OCI-LY7 (cell line): Measurements from ENCODE around the gene DHRSX. TPM values are rescaled to one million over a fixed set of nuclear protein-coding genes. Genes with fewer than 3 reads are reported as not detected.
"Not testable (repeated sequence)": the region's sequence is repeated elsewhere in the genome, so short reads cannot be mapped to it uniquely, and the experiment has no call there.

Source experiments
- BruUV-seq: library from RNA; stranded (reverse); fragments of 400-500 nt; replicated peaks from 2 replicates; lab custom pipeline; 2021; lab: Mats Ljungman, UMichigan
- CTCF ChIA-PET: fragments of 300-600 bp; sonication (Branson Sonifier 250); formaldehyde crosslinking; loops from one replicate; lab custom pipeline; 2022; ENCODE audit warnings: antibody characterized with exemption; ENCODE audit not compliant: unreplicated experiment; lab: Charles Lee
- POLR2A ChIA-PET: fragments of 300-600 bp; sonication (Branson Sonifier 250); formaldehyde crosslinking; loops from one replicate; lab custom pipeline; 2022; ENCODE audit warnings: antibody characterized with exemption; lab: Charles Lee
- DNase-seq: peaks from one replicate; pipeline ENCODE4 v3.0.0-alpha.2; 2015; ENCODE audit warnings: low spot score
- H2AFZ ChIP-seq: fragments of 200-600 bp; sonication (generic), shearing (Covaris generic); 2 replicates; pipeline ENCODE4 v1.6.1; 2014; ENCODE audit warnings: mild to moderate bottlenecking, antibody characterized with exemption, low read length, moderate library complexity
- H3K27ac ChIP-seq: fragments of 200-600 bp; sonication (generic); 2 replicates; pipeline ENCODE4 v1.5.1; 2014; ENCODE audit warnings: mixed run types, low read depth, mild to moderate bottlenecking, moderate library complexity, low read length, inconsistent platforms; ENCODE audit not compliant: poor library complexity, severe bottlenecking
- H3K36me3 ChIP-seq: fragments of 200-600 bp; sonication (generic); 2 replicates; pipeline ENCODE4 v1.6.1; 2014; ENCODE audit warnings: mild to moderate bottlenecking, antibody characterized with exemption, low read length, moderate library complexity, mixed read lengths; ENCODE audit not compliant: insufficient read depth
- H3K4me1 ChIP-seq: fragments of 200-600 bp; sonication (generic); 2 replicates; pipeline ENCODE4 v1.5.1; 2014; ENCODE audit warnings: mild to moderate bottlenecking, low read length; ENCODE audit not compliant: insufficient read depth, poor library complexity, severe bottlenecking
- H3K4me2 ChIP-seq: fragments of 200-600 bp; sonication (generic); 2 replicates; pipeline ENCODE4 v1.6.1; 2014; ENCODE audit warnings: mild to moderate bottlenecking, low read length
- H3K4me3 ChIP-seq: fragments of 200-600 bp; sonication (generic); 2 replicates; pipeline ENCODE4 v1.5.1; 2014; ENCODE audit warnings: mild to moderate bottlenecking, low read depth, low read length; ENCODE audit not compliant: poor library complexity, severe bottlenecking
- H3K79me2 ChIP-seq: fragments of 200-600 bp; sonication (generic); 2 replicates; pipeline ENCODE4 v1.6.1; 2016; ENCODE audit warnings: low read depth, mild to moderate bottlenecking, low read length, moderate library complexity, mixed read lengths; ENCODE audit not compliant: insufficient read depth
- H3K9me2 ChIP-seq: fragments of 200-600 bp; sonication (generic); 2 replicates; pipeline ENCODE4 v1.6.1; 2016; ENCODE audit warnings: mild to moderate bottlenecking, low read length, mixed read lengths; ENCODE audit not compliant: insufficient read depth
- H3K9me3 ChIP-seq: fragments of 200-600 bp; sonication (generic); 2 replicates; pipeline ENCODE4 v1.6.1; 2014; ENCODE audit warnings: mild to moderate bottlenecking, mixed run types, low read length, mixed read lengths
- H4K20me1 ChIP-seq: fragments of 200-600 bp; sonication (generic); 2 replicates; pipeline ENCODE4 v1.6.1; 2014; ENCODE audit warnings: mild to moderate bottlenecking, antibody characterized with exemption, low read length, moderate library complexity, mixed read lengths; ENCODE audit not compliant: insufficient read depth
- CTCF ChIP-seq: fragments of 200-600 bp; sonication (generic); conservative IDR thresholded peaks from 2 replicates; pipeline ENCODE4 v1.5.1; 2014; ENCODE audit warnings: mild to moderate bottlenecking, antibody characterized with exemption, low read length, moderate library complexity, mixed read lengths
- EZH2phosphoT487 ChIP-seq: fragments of 200-600 bp; sonication (generic); IDR thresholded peaks from 2 replicates; pipeline ENCODE4 v1.6.1; 2018; ENCODE audit warnings: low read depth, borderline replicate concordance, mild to moderate bottlenecking, mixed run types, antibody characterized with exemption, low read length, moderate library complexity, mixed read lengths
- intact Hi-C: fragments of 100-400 bp; cut with micrococcal nuclease; formaldehyde crosslinking; loops from one replicate; pipeline ENCODE4 v1.10.0; 2022; ENCODE audit not compliant: unreplicated experiment
- total RNA-seq, 2 experiments: library from RNA; depleted of rRNA in 1 of 2; stranded (reverse); fragments of >200 nt in 1 of 2; shearing (Covaris generic) in 1 of 2; gene quantifications; 2 replicates each; pipeline ENCODE4 v1.2.3, GENCODE V29; 2014 to 2022

The DHRSX gene
- total RNA-seq, 2 experiments from 2014 or later = 25.2 to 30.9 TPM

GRCh38 chrX:2370456-2370855, 130.3 kb downstream of the DHRSX start:
- Histone ChIP-seq H3K79me2 (no peaks in the 10 kb centered on the region), H3K9me2 (no peaks in the 10 kb centered on the region), H3K36me3 (no peaks in the 10 kb centered on the region), H3K4me1 (no peaks in the 10 kb centered on the region), H3K9me3 (no peaks in the 10 kb centered on the region), H3K27ac (no peak overlapping the region), H2AFZ (no peak overlapping the region), H3K4me2 (no peak overlapping the region), H3K4me3 (no peak overlapping the region), H4K20me1 (no peaks in the 10 kb centered on the region)
- POLR2A ChIA-PET = no interaction called here
- no peak for DNase-seq
- CTCF ChIA-PET = no interaction called here
- no peak for TF ChIP-seq EZH2phosphoT487
- no peak for TF ChIP-seq CTCF
- intact Hi-C loops = no loop called here
- BruUV-seq = no TSS peak

GRCh38 chrX:2369206-2369605, 131.6 kb downstream of the DHRSX start:
- BruUV-seq = no TSS peak
- H3K4me2 ChIP-seq = no peak overlapping the region
- H3K9me3 ChIP-seq = no peaks in the 10 kb centered on the region
- H3K79me2 ChIP-seq = no peaks in the 10 kb centered on the region
- TF ChIP-seq EZH2phosphoT487 (no peak), CTCF (no peak)
- no peak for DNase-seq
- H2AFZ ChIP-seq = no peak overlapping the region
- CTCF ChIA-PET = no interaction called here
- no peak overlapping the region for H3K27ac ChIP-seq
- H4K20me1 ChIP-seq = no peaks in the 10 kb centered on the region
- H3K4me1 ChIP-seq = no peaks in the 10 kb centered on the region
- no peak overlapping the region for H3K4me3 ChIP-seq
- no peaks in the 10 kb centered on the region for H3K9me2 ChIP-seq
- intact Hi-C loops = no loop called here
- no peaks in the 10 kb centered on the region for H3K36me3 ChIP-seq
- POLR2A ChIA-PET = no interaction called here

- intact Hi-C loops = no loop called here
- DNase-seq = no peak
- H3K36me3 ChIP-seq = no peaks in the 10 kb centered on the region
- CTCF ChIA-PET = no interaction called here
- no peak for TF ChIP-seq CTCF
- H3K4me3 ChIP-seq = no peak overlapping the region
- no peaks in the 10 kb centered on the region for H3K9me2 ChIP-seq
- H3K27ac ChIP-seq = no peak overlapping the region
- no peaks in the 10 kb centered on the region for H3K79me2 ChIP-seq
- H3K4me2 ChIP-seq = no peak overlapping the region
- no peak overlapping the region for H2AFZ ChIP-seq
- no TSS peak for BruUV-seq
- POLR2A ChIA-PET = no interaction called here
- no peaks in the 10 kb centered on the region for H3K4me1 ChIP-seq
- H4K20me1 ChIP-seq = no peaks in the 10 kb centered on the region
- no peaks in the 10 kb centered on the region; the same call in 1 of the 2 replicates for H3K9me3 ChIP-seq
Measured at GRCh38 chrX:2360731-2361130, 140.0 kb downstream of the DHRSX start.

- H3K9me2 ChIP-seq, H3K27ac ChIP-seq, intact Hi-C loops, CTCF ChIA-PET, H3K9me3 ChIP-seq, H3K36me3 ChIP-seq, BruUV-seq, POLR2A ChIA-PET, H3K4me3 ChIP-seq, DNase-seq, H3K4me1 ChIP-seq, H2AFZ ChIP-seq, H3K4me2 ChIP-seq, H3K79me2 ChIP-seq, H4K20me1 ChIP-seq: not testable (repeated sequence)
Measured at GRCh38 chrX:2359522-2359921, 141.3 kb downstream of the DHRSX start.
